T-helper 17 cell (primary cell): ENCODE data around the gene SPN. TPM values are rescaled to one million over a fixed set of nuclear protein-coding genes. Genes with fewer than 3 reads are reported as not detected.
A peak's percentile ranks its signal among the peaks of the same experiment; 100 is the strongest.
"Not testable (repeated sequence)": the region's sequence is repeated elsewhere in the genome, so short reads cannot be mapped to it uniquely, and the experiment has no call there.

Experiments
- ATAC-seq: fragments of 150-1000 bp; cut with Tn5 transposase; 2 replicates; pipeline ENCODE4 v1.10.0; 2021; ENCODE audit warnings: mild to moderate bottlenecking, moderate library complexity
- DNase-seq, 3 donors: peaks; one replicate each; pipeline versions ENCODE4 v3.0.0 to v3.0.0-alpha.2; 2020 to 2021
- H3K9me3 ChIP-seq: one replicate; pipeline ENCODE4 v1.7.0; 2013; ENCODE audit warnings: low read length, mild to moderate bottlenecking; ENCODE audit not compliant: control insufficient read depth, poor library complexity, severe bottlenecking
- H3K27ac Mint-ChIP-seq: one replicate; pipeline ENCODE4 v1.8.0; 2022; ENCODE audit warnings: mild to moderate bottlenecking, moderate library complexity, mixed read lengths
- H3K27me3 Mint-ChIP-seq: one replicate; pipeline ENCODE4 v1.8.0; 2022; ENCODE audit warnings: mixed read lengths
- H3K36me3 Mint-ChIP-seq: one replicate; pipeline ENCODE4 v1.8.0; 2022; ENCODE audit warnings: low read depth, mixed read lengths
- H3K4me1 Mint-ChIP-seq: one replicate; pipeline ENCODE4 v1.8.0; 2022; ENCODE audit warnings: mild to moderate bottlenecking, mixed read lengths
- H3K4me3 Mint-ChIP-seq: one replicate; pipeline ENCODE4 v1.8.0; 2022; ENCODE audit warnings: mild to moderate bottlenecking, moderate library complexity, mixed read lengths
- total RNA-seq, 4 donors: library from RNA in 2 of 4; stranded (reverse) in 2 of 4; gene quantifications; one replicate each; pipeline ENCODE4 v1.2.3 and lab custom pipeline; 2022 to 2026

Gene SPN
- 100 to 1,000 TPM; 122 to 147 TPM for total RNA-seq
- 237 to 271 reads per million in 2 donors for total RNA-seq (lab: John Stamatoyannopoulos, UW)

GRCh38 chr16:29663016-29663806 lies at the start of gene SPN:
Gene SPN (plus strand): TSS chr16:29663247. CDS start chr16:29663729, 482 bp downstream.
- ATAC-seq: peak; percentile 23
- DNase-seq: peak in 2 of 3 donors; percentile 19 to 21
- Mint-ChIP-seq H3K27me3 (no peaks in the 10 kb centered on the region), H3K27ac (peak within 1 kb of the TSS; percentile 99), H3K36me3 (peaks cover 13% of the 10 kb centered on the region), H3K4me1 (peaks cover 74% of the 10 kb centered on the region), H3K4me3 (peak within 1 kb of the TSS; percentile 98)
- no peaks in the 10 kb centered on the region for H3K9me3 ChIP-seq

- H3K4me3 Mint-ChIP-seq: peak overlapping the region; percentile 93
- ATAC-seq: peak; percentile 77
- H3K4me1 Mint-ChIP-seq: peaks cover 17% of the 10 kb centered on the region
- not testable (repeated sequence) for H3K27me3 Mint-ChIP-seq, H3K9me3 ChIP-seq, H3K36me3 Mint-ChIP-seq
- DNase-seq: peak; percentile 86 to 89 (median 88)
- peak overlapping the region; percentile 81 for H3K27ac Mint-ChIP-seq
Observed at GRCh38 chr16:29613307-29614057, 49.6 kb upstream of the SPN start.

GRCh38 chr16:29614691-29615314 lies 48.2 kb upstream of the SPN start:
- not testable (repeated sequence) for DNase-seq, H3K9me3 ChIP-seq, H3K4me3 Mint-ChIP-seq, ATAC-seq, H3K27me3 Mint-ChIP-seq, H3K36me3 Mint-ChIP-seq, H3K27ac Mint-ChIP-seq
- H3K4me1 Mint-ChIP-seq: peaks cover 17% of the 10 kb centered on the region

DNA sequence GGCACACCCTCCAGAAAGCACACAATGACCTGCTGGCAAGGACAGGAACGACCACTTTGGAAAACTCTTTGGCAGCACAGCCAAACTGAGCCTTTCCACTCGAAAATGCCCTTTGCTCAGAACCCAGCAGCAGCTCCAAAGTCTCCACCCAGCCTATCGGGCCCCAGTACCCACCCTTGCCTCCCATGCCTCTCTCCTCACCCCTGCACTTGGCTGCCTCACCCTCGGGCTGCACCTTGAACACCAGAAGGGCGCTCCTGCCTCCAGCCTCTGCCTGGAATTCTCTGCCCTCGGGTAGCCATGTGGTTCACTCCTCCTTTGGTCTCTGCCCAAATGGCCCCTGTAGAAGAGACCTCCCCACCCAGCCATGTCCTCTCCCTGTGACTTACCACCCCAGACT lies 46.9 kb upstream of the SPN start:
- not testable (repeated sequence) for H3K9me3 ChIP-seq, ATAC-seq, H3K36me3 Mint-ChIP-seq, H3K4me3 Mint-ChIP-seq, DNase-seq, H3K27me3 Mint-ChIP-seq
- H3K4me1 Mint-ChIP-seq: peaks cover 13% of the 10 kb centered on the region
- H3K27ac Mint-ChIP-seq: peak overlapping the region; percentile 6

DNA sequence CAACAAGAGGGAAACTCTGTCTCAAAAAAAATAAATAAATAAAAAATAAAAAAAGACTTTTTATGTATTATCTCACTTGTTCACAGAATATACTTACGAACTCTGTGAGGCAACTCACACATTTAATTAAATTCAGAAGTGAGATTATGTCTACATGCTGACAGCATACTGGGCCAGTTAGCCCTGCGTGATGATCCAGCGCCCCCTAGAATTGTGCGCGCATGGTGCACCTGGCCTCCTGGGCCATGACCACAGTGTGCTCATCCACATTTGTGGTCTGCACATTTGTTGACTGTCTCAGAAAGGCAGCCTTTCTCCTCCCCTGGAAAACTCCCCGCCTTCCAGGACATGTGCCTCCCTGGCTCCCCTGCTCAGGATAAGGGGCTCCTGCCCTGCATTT lies 42.5 kb upstream of the SPN start:
- not testable (repeated sequence) for H3K36me3 Mint-ChIP-seq, H3K4me1 Mint-ChIP-seq, H3K4me3 Mint-ChIP-seq, H3K9me3 ChIP-seq, H3K27ac Mint-ChIP-seq, H3K27me3 Mint-ChIP-seq
- peak in 1 of 3 donors; percentile 25 for DNase-seq
- peak; percentile 57 for ATAC-seq

GRCh38 chr16:29622738-29623137 lies 40.3 kb upstream of the SPN start:
- DNase-seq, H3K4me3 Mint-ChIP-seq, H3K4me1 Mint-ChIP-seq, H3K36me3 Mint-ChIP-seq, ATAC-seq, H3K9me3 ChIP-seq, H3K27me3 Mint-ChIP-seq, H3K27ac Mint-ChIP-seq: not testable (repeated sequence)

DNA sequence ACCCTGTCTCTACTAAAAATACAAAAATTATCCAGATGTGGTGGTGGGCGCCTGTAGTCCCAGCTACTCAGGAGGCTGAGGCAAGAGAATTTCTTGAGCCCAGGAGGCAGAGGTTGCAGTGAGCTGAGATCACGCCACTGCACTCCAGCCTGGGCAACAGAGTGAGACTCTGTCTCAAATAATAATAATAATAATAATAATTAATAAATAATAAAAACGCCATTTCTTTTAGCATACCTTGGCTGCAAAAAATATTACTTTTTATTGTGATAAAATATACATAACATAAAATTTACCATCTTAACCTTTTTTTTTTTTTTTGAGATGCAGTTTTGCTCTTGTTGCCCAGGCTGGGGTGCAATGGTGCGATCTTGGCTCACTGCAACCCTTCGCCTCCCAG lies 39.8 kb upstream of the SPN start:
- not testable (repeated sequence) for H3K9me3 ChIP-seq, H3K36me3 Mint-ChIP-seq, H3K27ac Mint-ChIP-seq, H3K4me1 Mint-ChIP-seq, DNase-seq, ATAC-seq, H3K27me3 Mint-ChIP-seq, H3K4me3 Mint-ChIP-seq

DNA sequence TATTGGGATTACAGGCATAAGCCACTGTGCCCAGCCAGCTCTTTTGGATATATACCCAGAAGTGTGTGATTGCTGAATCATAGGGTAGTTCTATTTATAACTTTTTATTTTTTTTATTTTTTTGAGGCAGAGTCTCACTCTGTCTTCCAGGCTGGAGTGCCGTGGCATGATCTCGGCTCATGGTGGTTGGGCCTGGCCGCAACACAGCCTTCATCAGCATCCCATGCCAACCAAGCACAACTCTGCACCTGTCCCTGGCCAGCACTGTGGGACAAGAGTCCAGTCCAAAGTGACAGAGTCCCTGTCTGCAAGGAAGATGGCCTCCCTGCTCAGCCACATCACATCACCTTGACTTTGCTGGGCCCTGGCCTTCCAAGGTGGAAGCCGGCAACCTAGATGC lies 37.9 kb upstream of the SPN start:
- not testable (repeated sequence) for DNase-seq, H3K4me3 Mint-ChIP-seq, H3K36me3 Mint-ChIP-seq, H3K9me3 ChIP-seq, H3K27me3 Mint-ChIP-seq, ATAC-seq, H3K27ac Mint-ChIP-seq, H3K4me1 Mint-ChIP-seq

- ATAC-seq: peak; percentile 82
- not testable (repeated sequence) for H3K9me3 ChIP-seq, H3K27me3 Mint-ChIP-seq, H3K4me1 Mint-ChIP-seq, DNase-seq, H3K36me3 Mint-ChIP-seq
- peak overlapping the region; percentile 63 for H3K27ac Mint-ChIP-seq
- H3K4me3 Mint-ChIP-seq: peak overlapping the region; percentile 75
Observed at GRCh38 chr16:29626778-29627331, 36.2 kb upstream of the SPN start.

GRCh38 chr16:29627661-29628075 lies 35.4 kb upstream of the SPN start:
- not testable (repeated sequence) for H3K36me3 Mint-ChIP-seq, H3K27ac Mint-ChIP-seq, H3K27me3 Mint-ChIP-seq, DNase-seq, H3K4me3 Mint-ChIP-seq, H3K9me3 ChIP-seq, H3K4me1 Mint-ChIP-seq
- peak; percentile 74 for ATAC-seq

DNA sequence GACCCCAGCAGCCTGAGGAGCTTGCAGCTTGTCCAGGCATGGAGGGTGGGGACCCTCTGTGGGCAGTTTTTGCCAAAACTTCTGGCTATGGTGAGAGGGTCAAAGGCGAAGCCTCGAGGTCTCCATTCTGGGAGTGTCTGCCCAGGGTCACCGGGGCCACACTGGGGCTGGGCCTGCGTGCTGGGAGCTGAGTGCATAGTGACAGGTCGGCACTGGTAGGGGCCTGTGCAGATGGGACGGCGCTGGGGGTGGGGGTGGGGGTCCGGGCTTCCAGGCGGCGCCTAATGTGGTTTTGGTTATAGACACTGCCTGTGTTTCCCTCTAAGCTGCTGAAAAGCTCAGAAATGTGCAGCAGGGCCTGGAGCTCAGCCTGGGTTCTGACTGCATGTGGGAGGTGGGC lies 34.3 kb upstream of the SPN start:
- not testable (repeated sequence) for H3K4me1 Mint-ChIP-seq, H3K4me3 Mint-ChIP-seq

GRCh38 chr16:29629318-29629717 lies 33.7 kb upstream of the SPN start:
- not testable (repeated sequence) for H3K36me3 Mint-ChIP-seq, ATAC-seq

More for the DNA sequence above, 34.3 kb upstream of the SPN start:
- not testable (repeated sequence) for H3K27ac Mint-ChIP-seq, H3K27me3 Mint-ChIP-seq, H3K9me3 ChIP-seq, DNase-seq, H3K36me3 Mint-ChIP-seq, ATAC-seq

GRCh38 chr16:29631658-29632057 lies 31.4 kb upstream of the SPN start:
- H3K36me3 Mint-ChIP-seq, H3K4me1 Mint-ChIP-seq, ATAC-seq, H3K9me3 ChIP-seq, H3K27ac Mint-ChIP-seq, H3K4me3 Mint-ChIP-seq, DNase-seq, H3K27me3 Mint-ChIP-seq: not testable (repeated sequence)

More at GRCh38 chr16:29629318-29629717, 33.7 kb upstream of the SPN start:
- H3K27me3 Mint-ChIP-seq, H3K4me3 Mint-ChIP-seq, H3K9me3 ChIP-seq, DNase-seq, H3K27ac Mint-ChIP-seq, H3K4me1 Mint-ChIP-seq: not testable (repeated sequence)
